Upper lobe of left lung (tissue), 6 donors: ENCODE results near the gene TMEM131L. TPM values are rescaled to one million over a fixed set of nuclear protein-coding genes. Genes with fewer than 3 reads are reported as not detected.

ENCODE experiments used
- ATAC-seq, 2 donors: fragments of 200-7000 bp; cut with Tn5 transposase; one replicate each; pipeline ENCODE4 v1.9.1; 2022; ENCODE audit warnings: mild to moderate bottlenecking in 2 of 2, moderate library complexity in 2 of 2; ENCODE audit not compliant: low FRiP score in 2 of 2
- DNase-seq, 2 donors: peaks; one replicate each; pipeline ENCODE4 v3.0.0-alpha.2; 2019 to 2020
- H3K27ac ChIP-seq, 4 donors: fragments of 200-600 bp; sonication (generic); one replicate each; pipeline ENCODE4 v1.5.1; 2016 to 2019
- H3K27me3 ChIP-seq, 4 donors: fragments of 200-600 bp; sonication (generic); one replicate each; pipeline ENCODE4 v1.5.1; 2017 to 2019
- H3K36me3 ChIP-seq, 4 donors: fragments of 200-600 bp; sonication (generic); one replicate each; pipeline ENCODE4 v1.5.1; 2016 to 2019
- H3K4me1 ChIP-seq, 4 donors: fragments of 200-600 bp; sonication (generic); one replicate each; pipeline ENCODE4 v1.5.1; 2018 to 2019
- H3K4me3 ChIP-seq, 4 donors: fragments of 200-600 bp; sonication (generic); one replicate each; pipeline ENCODE4 v1.5.1; 2017 to 2019; ENCODE audit warnings: mild to moderate bottlenecking in 2 of 4, moderate library complexity in 1 of 4
- H3K9me3 ChIP-seq, 4 donors: fragments of 200-600 bp; sonication (generic); one replicate each; pipeline ENCODE4 v1.5.1; 2018 to 2019
- CTCF ChIP-seq, 6 experiments: fragments of 450-650 bp in 4 of 6; fragments of 200-600 bp in 2 of 6; sonication (generic) in 2 of 6; IDR thresholded peaks; one replicate each; pipeline ENCODE4 v1.5.1; 2016 to 2019; ENCODE audit warnings: antibody characterized with exemption in 6 of 6
- EP300 ChIP-seq, 4 donors: sonication (generic); formaldehyde crosslinking; IDR thresholded peaks; one replicate each; pipeline ENCODE4 v1.5.1; 2017; ENCODE audit warnings: antibody characterized with exemption in 4 of 4, control low read depth in 2 of 4
- POLR2A ChIP-seq, 4 donors: fragments of 450-650 bp; IDR thresholded peaks; one replicate each; pipeline ENCODE4 v1.5.1; 2016 to 2017; ENCODE audit warnings: antibody characterized with exemption in 4 of 4, mild to moderate bottlenecking in 2 of 4
- POLR2AphosphoS5 ChIP-seq, 2 donors: sonication (generic); formaldehyde crosslinking; IDR thresholded peaks; one replicate each; pipeline ENCODE4 v1.5.1; 2017; ENCODE audit warnings: antibody characterized with exemption in 2 of 2
- WGBS, 2 donors: methylation state at CpG; one replicate each; pipeline ENCODE4 v1.1.5; 2017 to 2018; 5-methylcytosine and 5-hydroxymethylcytosine counted together
- total RNA-seq, 6 donors: library from RNA; depleted of rRNA in 4 of 6; stranded (reverse); fragments of >200 nt in 4 of 6; gene quantifications; one replicate each; pipeline versions ENCODE4 v1.1.0 to v1.2.1, GENCODE V29; 2016 to 2021
- donor health status: DM: no; HTN: no; CAD: no; lungs with moderate emphysema.
- donor health status: DM: no; HTN: yes; CAD: no; lungs with severe emphysema.

TMEM131L gene
- total RNA-seq, 6 donors from 2014 or later: 12.3 to 28.8 (median 19.5) TPM

- H3K4me1 ChIP-seq: peaks cover 4 to 24% (median 14%) of the 10 kb centered on the region in 4 donors
- H3K4me3 ChIP-seq: no peak overlapping the region
- DNase-seq: no peak
- no peaks in the 10 kb centered on the region for H3K27me3 ChIP-seq
- ATAC-seq: peak in 1 of 2 donors; percentile 62
- 60 to 74% methylated on average over 3 of the region's 3 CpGs for WGBS, 2 donors
- TF ChIP-seq CTCF (IDR thresholded peaks at IDR 0.05): no peak
- no peak for TF ChIP-seq EP300 (IDR thresholded peaks at IDR 0.05)
- TF ChIP-seq POLR2A (IDR thresholded peaks at IDR 0.05): no peak
- TF ChIP-seq POLR2AphosphoS5 (IDR thresholded peaks at IDR 0.05): no peak
- H3K9me3 ChIP-seq: no peaks in the 10 kb centered on the region
- H3K27ac ChIP-seq: peak overlapping the region in 1 of 4 donors; percentile 34
- H3K36me3 ChIP-seq: no peaks in the 10 kb centered on the region
These were observed 73.3 kb downstream of the TMEM131L start for GRCh38 chr4:153539422-153539821.

- H3K27me3 ChIP-seq: no peaks in the 10 kb centered on the region
- H3K27ac ChIP-seq: no peak overlapping the region
- H3K4me1 ChIP-seq: peaks cover 4 to 13% (median 8%) of the 10 kb centered on the region in 4 donors
- no peak for TF ChIP-seq POLR2A (IDR thresholded peaks at IDR 0.05)
- TF ChIP-seq POLR2AphosphoS5 (IDR thresholded peaks at IDR 0.05): no peak
- TF ChIP-seq CTCF (IDR thresholded peaks at IDR 0.05): no peak
- TF ChIP-seq EP300 (IDR thresholded peaks at IDR 0.05): no peak
- no peak for DNase-seq
- no peaks in the 10 kb centered on the region for H3K9me3 ChIP-seq
- WGBS, 2 donors: 79 to 88% methylated on average over 7 of the region's 7 CpGs
- ATAC-seq: peak in 1 of 2 donors; percentile 56
- H3K36me3 ChIP-seq: no peaks in the 10 kb centered on the region
- no peak overlapping the region for H3K4me3 ChIP-seq
These were observed 75.4 kb downstream of the TMEM131L start for GRCh38 chr4:153541456-153542096.

- TF ChIP-seq CTCF (IDR thresholded peaks at IDR 0.05): no peak
- no peak for TF ChIP-seq EP300 (IDR thresholded peaks at IDR 0.05)
- TF ChIP-seq POLR2AphosphoS5 (IDR thresholded peaks at IDR 0.05): no peak
- no peak for TF ChIP-seq POLR2A (IDR thresholded peaks at IDR 0.05)
- Histone ChIP-seq H3K4me1 (peaks cover 4 to 13% (median 8%) of the 10 kb centered on the region in 4 donors), H3K27ac (no peak overlapping the region), H3K4me3 (no peak overlapping the region), H3K9me3 (no peaks in the 10 kb centered on the region), H3K36me3 (no peaks in the 10 kb centered on the region), H3K27me3 (no peaks in the 10 kb centered on the region)
- no peak for DNase-seq
- ATAC-seq: no peak
- 84 to 92% methylated on average over 6 of the region's 6 CpGs for WGBS, 2 donors
These were observed 76.0 kb downstream of the TMEM131L start for GRCh38 chr4:153542131-153542530.

- Histone ChIP-seq H3K4me3 (no peak overlapping the region), H3K27ac (no peak overlapping the region), H3K9me3 (no peaks in the 10 kb centered on the region), H3K36me3 (no peaks in the 10 kb centered on the region), H3K27me3 (no peaks in the 10 kb centered on the region), H3K4me1 (peaks cover 4 to 13% (median 6%) of the 10 kb centered on the region in 4 donors)
- no peak for DNase-seq
- 81 to 92% methylated on average over 6 of the region's 6 CpGs for WGBS, 2 donors
- no peak for ATAC-seq
- no peak for TF ChIP-seq CTCF (IDR thresholded peaks at IDR 0.05)
- TF ChIP-seq POLR2A (IDR thresholded peaks at IDR 0.05): no peak
- no peak for TF ChIP-seq POLR2AphosphoS5 (IDR thresholded peaks at IDR 0.05)
- TF ChIP-seq EP300 (IDR thresholded peaks at IDR 0.05): no peak
These were observed 76.7 kb downstream of the TMEM131L start for GRCh38 chr4:153542834-153543233.

- 76 to 81% methylated on average over 6 of the region's 6 CpGs for WGBS, 2 donors
- TF ChIP-seq POLR2A (IDR thresholded peaks at IDR 0.05) (no peak), EP300 (IDR thresholded peaks at IDR 0.05) (no peak), POLR2AphosphoS5 (IDR thresholded peaks at IDR 0.05) (no peak), CTCF (IDR thresholded peaks at IDR 0.05) (no peak)
- ATAC-seq: no peak
- H3K4me1 ChIP-seq: peaks cover 4 to 13% (median 6%) of the 10 kb centered on the region in 4 donors
- no peak for DNase-seq
- H3K27ac ChIP-seq: no peak overlapping the region
- no peaks in the 10 kb centered on the region for H3K36me3 ChIP-seq
- no peak overlapping the region for H3K4me3 ChIP-seq
- no peaks in the 10 kb centered on the region for H3K27me3 ChIP-seq
- no peaks in the 10 kb centered on the region for H3K9me3 ChIP-seq
These were observed 77.2 kb downstream of the TMEM131L start for GRCh38 chr4:153543351-153543750.
